Panc1 (cell line): ENCODE measurements around the gene ARID5B. TPM values are rescaled to one million over a fixed set of nuclear protein-coding genes. Genes with fewer than 3 reads are reported as not detected.

Source experiments
- ATAC-seq: fragments of 200-7000 bp; cut with Tn5 transposase; 2 replicates; pipeline ENCODE4 v1.9.1; 2020; ENCODE audit warnings: mild to moderate bottlenecking, moderate library complexity
- BruUV-seq: library from RNA; stranded (reverse); fragments of 400-500 nt; replicated peaks from 2 replicates; lab custom pipeline; 2021; lab: Mats Ljungman, UMichigan
- CTCF ChIA-PET: fragments of 300-600 bp; sonication (Branson Sonifier 250); formaldehyde crosslinking; loops from one replicate; lab custom pipeline; 2022; ENCODE audit warnings: antibody characterized with exemption; lab: Charles Lee
- POLR2A ChIA-PET: fragments of 300-600 bp; sonication (Branson Sonifier 250); formaldehyde crosslinking; loops from one replicate; lab custom pipeline; 2022; ENCODE audit warnings: antibody characterized with exemption; lab: Charles Lee
- DNase-seq: peaks from one replicate; pipeline ENCODE4 v3.0.0-alpha.2; 2010; ENCODE audit warnings: low read depth, low spot score
- H3K27ac ChIP-seq: 2 replicates; pipeline ENCODE4 v1.5.1; 2011; ENCODE audit warnings: mild to moderate bottlenecking, low read length, inconsistent platforms
- H3K27me3 ChIP-seq: fragments of 200-500 bp; sonication (Bioruptor generic); 2 replicates; pipeline ENCODE4 v1.6.0; 2014; ENCODE audit warnings: low read length, inconsistent platforms; ENCODE audit not compliant: control insufficient read depth, insufficient read depth
- H3K36me3 ChIP-seq: fragments of 200-500 bp; sonication (Bioruptor generic); 2 replicates; pipeline ENCODE4 v1.5.1; 2014; ENCODE audit warnings: inconsistent platforms, mild to moderate bottlenecking, low read length, moderate library complexity; ENCODE audit not compliant: control insufficient read depth, insufficient read depth
- H3K4me1 ChIP-seq: 2 replicates; pipeline ENCODE4 v1.5.1; 2011; ENCODE audit warnings: inconsistent platforms, mild to moderate bottlenecking, low read length, moderate library complexity; ENCODE audit not compliant: control insufficient read depth, insufficient read depth
- H3K4me3 ChIP-seq, 2 experiments: 2 replicates each; pipeline ENCODE4 v1.5.1; 2011 to 2012; ENCODE audit warnings: low read depth in 2 of 2, low read length in 2 of 2, mild to moderate bottlenecking in 2 of 2, inconsistent platforms in 1 of 2, moderate library complexity in 1 of 2
- H3K9me3 ChIP-seq: fragments of 200-500 bp; sonication (Bioruptor generic); 2 replicates; pipeline ENCODE4 v1.5.1; 2014; ENCODE audit warnings: low read depth, mild to moderate bottlenecking, inconsistent platforms, low read length, moderate library complexity; ENCODE audit not compliant: control insufficient read depth, insufficient read depth
- POLR2AphosphoS5 ChIP-seq: IDR thresholded peaks from 2 replicates; pipeline ENCODE4 v1.6.1; 2012; ENCODE audit warnings: mild to moderate bottlenecking, low read depth, low read length, moderate library complexity
- SIN3A ChIP-seq: IDR thresholded peaks from 2 replicates; pipeline ENCODE4 v1.6.1; 2012; ENCODE audit warnings: low read depth, mild to moderate bottlenecking, low read length, moderate library complexity, borderline replicate concordance; ENCODE audit not compliant: insufficient read depth
- TCF7L2 ChIP-seq: IDR thresholded peaks from 2 replicates; pipeline ENCODE4 v1.6.1; 2011; ENCODE audit warnings: mild to moderate bottlenecking, low read depth, low read length, inconsistent platforms
- in situ Hi-C: cut with HindIII; loops from 2 replicates; pipeline ENCODE4 v1.10.0; 2016; ENCODE audit warnings: low sequenced_read_pairs, low pct_unique_long_range_greater_than_20kb
- intact Hi-C: fragments of 100-400 bp; cut with micrococcal nuclease; formaldehyde crosslinking; loops from one replicate; pipeline ENCODE4 v1.10.0; 2022; ENCODE audit not compliant: unreplicated experiment
- total RNA-seq: library from RNA; stranded (reverse); gene quantifications from one replicate; pipeline ENCODE4 v1.2.1, GENCODE V29; 2021; ENCODE audit not compliant: unreplicated experiment
- TF ChIP-seq, protein P1 (sequence below): fragments of 450-650 bp; IDR thresholded peaks from 2 replicates; pipeline ENCODE4 v1.5.1; 2017; ENCODE audit warnings: mild to moderate bottlenecking
- TF ChIP-seq, protein P2 (sequence below), 2 experiments: IDR thresholded peaks; 2 replicates each; pipeline ENCODE4 v1.6.1; 2011 to 2012; ENCODE audit warnings: low read depth in 2 of 2, control low read depth in 1 of 2, low read length in 1 of 2, mild to moderate bottlenecking in 1 of 2, moderate library complexity in 1 of 2; ENCODE audit not compliant: insufficient read depth in 1 of 2

ARID5B gene
- total RNA-seq, 1 experiment from 2014 or later: 22.7 TPM

DNA sequence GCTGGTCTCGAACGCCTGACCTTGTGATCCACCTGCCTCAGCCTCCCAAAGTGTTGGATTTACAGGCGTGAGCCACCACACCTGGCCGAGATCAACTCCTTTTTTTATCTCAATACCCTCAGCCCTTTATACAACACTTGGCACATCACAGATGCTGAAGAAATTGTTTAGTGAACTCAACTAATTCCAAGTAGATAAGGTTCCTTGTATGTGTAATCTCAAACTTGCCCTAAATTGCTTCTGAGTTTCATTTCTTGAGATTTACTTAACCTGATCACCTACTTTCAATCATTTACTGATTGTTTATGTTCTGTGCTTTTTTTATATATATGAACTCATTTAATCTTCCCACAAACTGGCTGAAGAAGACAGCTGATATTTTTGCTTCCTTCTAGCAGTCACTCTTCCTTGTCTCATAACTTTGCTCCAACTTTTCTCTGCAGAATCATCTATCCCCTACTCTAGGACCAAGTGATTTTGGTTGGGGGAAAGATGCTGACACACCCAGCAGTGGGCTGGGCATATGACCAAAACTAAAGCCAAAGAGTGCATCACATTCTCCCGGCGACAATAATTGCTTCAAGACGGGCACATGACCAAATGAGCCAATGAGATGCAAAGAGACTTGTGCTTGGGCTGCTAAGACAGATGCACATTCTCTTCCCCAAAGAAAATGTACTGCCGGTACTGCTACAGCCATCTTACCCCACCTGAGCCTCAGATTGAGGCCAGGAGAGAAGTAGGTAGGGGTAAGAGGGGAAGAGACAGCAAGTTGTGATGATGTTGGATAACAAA, 40.3 kb upstream of the ARID5B start:
- ATAC-seq (no peak), DNase-seq (no peak)
- peak overlapping the region; percentile 52; the same call in 1 of the 2 replicates for H3K27ac ChIP-seq
- BruUV-seq: no TSS peak
- ChIA-PET POLR2A (no interaction called here), CTCF (no interaction called here)
- no peak overlapping the region for H3K4me3 ChIP-seq
- no peaks in the 10 kb centered on the region for H3K27me3 ChIP-seq
- H3K9me3 ChIP-seq: no peaks in the 10 kb centered on the region
- TF ChIP-seq SIN3A (no peak), POLR2AphosphoS5 (no peak), TCF7L2 (no peak)
- TF ChIP-seq, protein P1, sequence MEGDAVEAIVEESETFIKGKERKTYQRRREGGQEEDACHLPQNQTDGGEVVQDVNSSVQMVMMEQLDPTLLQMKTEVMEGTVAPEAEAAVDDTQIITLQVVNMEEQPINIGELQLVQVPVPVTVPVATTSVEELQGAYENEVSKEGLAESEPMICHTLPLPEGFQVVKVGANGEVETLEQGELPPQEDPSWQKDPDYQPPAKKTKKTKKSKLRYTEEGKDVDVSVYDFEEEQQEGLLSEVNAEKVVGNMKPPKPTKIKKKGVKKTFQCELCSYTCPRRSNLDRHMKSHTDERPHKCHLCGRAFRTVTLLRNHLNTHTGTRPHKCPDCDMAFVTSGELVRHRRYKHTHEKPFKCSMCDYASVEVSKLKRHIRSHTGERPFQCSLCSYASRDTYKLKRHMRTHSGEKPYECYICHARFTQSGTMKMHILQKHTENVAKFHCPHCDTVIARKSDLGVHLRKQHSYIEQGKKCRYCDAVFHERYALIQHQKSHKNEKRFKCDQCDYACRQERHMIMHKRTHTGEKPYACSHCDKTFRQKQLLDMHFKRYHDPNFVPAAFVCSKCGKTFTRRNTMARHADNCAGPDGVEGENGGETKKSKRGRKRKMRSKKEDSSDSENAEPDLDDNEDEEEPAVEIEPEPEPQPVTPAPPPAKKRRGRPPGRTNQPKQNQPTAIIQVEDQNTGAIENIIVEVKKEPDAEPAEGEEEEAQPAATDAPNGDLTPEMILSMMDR: no peak
- H3K36me3 ChIP-seq: no peaks in the 10 kb centered on the region
- intact Hi-C loops: no loop called here
- no peaks in the 10 kb centered on the region; the same call in 1 of the 2 replicates for H3K4me1 ChIP-seq
- in situ Hi-C loops: no loop called here

DNA sequence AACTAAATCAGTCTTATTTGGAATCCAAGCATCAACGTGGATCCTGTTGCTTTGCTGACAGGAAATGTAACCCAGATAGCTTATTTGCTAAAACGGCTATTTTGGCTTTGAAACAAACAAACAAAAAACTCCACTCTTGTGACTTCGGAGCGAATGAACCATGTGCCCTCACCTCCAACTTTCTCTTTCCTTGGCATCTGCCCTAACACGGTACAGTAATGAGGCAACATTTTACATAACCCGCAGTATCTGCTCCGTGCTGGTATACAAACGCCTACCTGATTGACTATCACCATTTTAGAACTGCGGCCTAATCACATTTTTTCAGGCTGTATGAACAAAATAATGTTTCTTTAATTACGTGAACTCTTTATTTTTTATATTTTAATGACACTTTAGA, 37.5 kb upstream of the ARID5B start:
- DNase-seq (no peak), ATAC-seq (no peak)
- CTCF ChIA-PET: no interaction called here
- Histone ChIP-seq H3K27ac (no peak overlapping the region; the same call in 1 of the 2 replicates), H3K36me3 (no peaks in the 10 kb centered on the region), H3K4me1 (no peaks in the 10 kb centered on the region; the same call in 1 of the 2 replicates), H3K27me3 (no peaks in the 10 kb centered on the region), H3K4me3 (no peak overlapping the region), H3K9me3 (no peaks in the 10 kb centered on the region)
- POLR2A ChIA-PET: no interaction called here
- no peak for TF ChIP-seq SIN3A
- TF ChIP-seq, protein P2, sequence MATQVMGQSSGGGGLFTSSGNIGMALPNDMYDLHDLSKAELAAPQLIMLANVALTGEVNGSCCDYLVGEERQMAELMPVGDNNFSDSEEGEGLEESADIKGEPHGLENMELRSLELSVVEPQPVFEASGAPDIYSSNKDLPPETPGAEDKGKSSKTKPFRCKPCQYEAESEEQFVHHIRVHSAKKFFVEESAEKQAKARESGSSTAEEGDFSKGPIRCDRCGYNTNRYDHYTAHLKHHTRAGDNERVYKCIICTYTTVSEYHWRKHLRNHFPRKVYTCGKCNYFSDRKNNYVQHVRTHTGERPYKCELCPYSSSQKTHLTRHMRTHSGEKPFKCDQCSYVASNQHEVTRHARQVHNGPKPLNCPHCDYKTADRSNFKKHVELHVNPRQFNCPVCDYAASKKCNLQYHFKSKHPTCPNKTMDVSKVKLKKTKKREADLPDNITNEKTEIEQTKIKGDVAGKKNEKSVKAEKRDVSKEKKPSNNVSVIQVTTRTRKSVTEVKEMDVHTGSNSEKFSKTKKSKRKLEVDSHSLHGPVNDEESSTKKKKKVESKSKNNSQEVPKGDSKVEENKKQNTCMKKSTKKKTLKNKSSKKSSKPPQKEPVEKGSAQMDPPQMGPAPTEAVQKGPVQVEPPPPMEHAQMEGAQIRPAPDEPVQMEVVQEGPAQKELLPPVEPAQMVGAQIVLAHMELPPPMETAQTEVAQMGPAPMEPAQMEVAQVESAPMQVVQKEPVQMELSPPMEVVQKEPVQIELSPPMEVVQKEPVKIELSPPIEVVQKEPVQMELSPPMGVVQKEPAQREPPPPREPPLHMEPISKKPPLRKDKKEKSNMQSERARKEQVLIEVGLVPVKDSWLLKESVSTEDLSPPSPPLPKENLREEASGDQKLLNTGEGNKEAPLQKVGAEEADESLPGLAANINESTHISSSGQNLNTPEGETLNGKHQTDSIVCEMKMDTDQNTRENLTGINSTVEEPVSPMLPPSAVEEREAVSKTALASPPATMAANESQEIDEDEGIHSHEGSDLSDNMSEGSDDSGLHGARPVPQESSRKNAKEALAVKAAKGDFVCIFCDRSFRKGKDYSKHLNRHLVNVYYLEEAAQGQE (IDR thresholded peaks at IDR 0.05; ENCODE audit: insufficient read depth in 1 of 2, low read depth in 2 of 2, low read length in 1 of 2): no peak
- TF ChIP-seq POLR2AphosphoS5: no peak
- TF ChIP-seq TCF7L2: no peak
- TF ChIP-seq, protein P1: no peak
- intact Hi-C loops: no loop called here
- in situ Hi-C loops: no loop called here
- BruUV-seq: no TSS peak
